ENCODE data around the gene SMURF1. TPM values are rescaled to one million over a fixed set of nuclear protein-coding genes. Genes with fewer than 3 reads are reported as not detected.
A peak's percentile ranks its signal among the peaks of the same experiment; 100 is the strongest.

SMURF1 gene
- total RNA-seq, 6 experiments from 2014 or later, result 17.8 to 23.4 (median 21.3) TPM

DNA sequence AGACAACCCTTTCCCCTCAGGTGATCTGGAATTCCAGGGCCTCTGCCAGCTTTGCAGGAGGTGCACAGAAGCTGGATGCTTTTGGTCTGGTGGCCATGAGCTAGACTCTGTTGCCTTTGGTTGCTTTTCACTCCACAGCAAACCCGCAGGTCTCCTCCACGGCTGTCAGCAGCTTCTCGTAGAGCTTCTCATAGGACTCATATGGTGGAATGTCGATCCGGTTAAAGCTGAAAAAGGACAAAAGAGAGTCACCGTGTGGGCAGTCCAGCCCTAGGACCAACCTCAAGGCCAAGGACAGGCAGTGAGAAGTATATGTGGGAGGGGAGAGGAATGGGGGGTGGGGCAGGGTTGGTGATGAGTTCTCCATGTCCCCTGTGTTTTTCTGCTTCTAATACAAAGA is 113.5 kb downstream of the SMURF1 start:
- Mint-ChIP-seq H3K9me3 (no peaks in the 10 kb centered on the region), H3K4me3 (no peak overlapping the region), H3K36me3 (ENCODE audit: low read depth) (peaks cover 35% of the 10 kb centered on the region), H3K27me3 (ENCODE audit: insufficient read depth) (peaks cover 8% of the 10 kb centered on the region), H3K27ac (peak overlapping the region; percentile 5; the same call in 1 of the 2 replicates), H3K4me1 (ENCODE audit: low read depth) (peaks cover 6% of the 10 kb centered on the region; the same call in 1 of the 2 replicates)
- TF ChIP-seq, protein P1, sequence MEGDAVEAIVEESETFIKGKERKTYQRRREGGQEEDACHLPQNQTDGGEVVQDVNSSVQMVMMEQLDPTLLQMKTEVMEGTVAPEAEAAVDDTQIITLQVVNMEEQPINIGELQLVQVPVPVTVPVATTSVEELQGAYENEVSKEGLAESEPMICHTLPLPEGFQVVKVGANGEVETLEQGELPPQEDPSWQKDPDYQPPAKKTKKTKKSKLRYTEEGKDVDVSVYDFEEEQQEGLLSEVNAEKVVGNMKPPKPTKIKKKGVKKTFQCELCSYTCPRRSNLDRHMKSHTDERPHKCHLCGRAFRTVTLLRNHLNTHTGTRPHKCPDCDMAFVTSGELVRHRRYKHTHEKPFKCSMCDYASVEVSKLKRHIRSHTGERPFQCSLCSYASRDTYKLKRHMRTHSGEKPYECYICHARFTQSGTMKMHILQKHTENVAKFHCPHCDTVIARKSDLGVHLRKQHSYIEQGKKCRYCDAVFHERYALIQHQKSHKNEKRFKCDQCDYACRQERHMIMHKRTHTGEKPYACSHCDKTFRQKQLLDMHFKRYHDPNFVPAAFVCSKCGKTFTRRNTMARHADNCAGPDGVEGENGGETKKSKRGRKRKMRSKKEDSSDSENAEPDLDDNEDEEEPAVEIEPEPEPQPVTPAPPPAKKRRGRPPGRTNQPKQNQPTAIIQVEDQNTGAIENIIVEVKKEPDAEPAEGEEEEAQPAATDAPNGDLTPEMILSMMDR (IDR thresholded peaks at IDR 0.05), result no peak
- DNase-seq, result no peak

DNA sequence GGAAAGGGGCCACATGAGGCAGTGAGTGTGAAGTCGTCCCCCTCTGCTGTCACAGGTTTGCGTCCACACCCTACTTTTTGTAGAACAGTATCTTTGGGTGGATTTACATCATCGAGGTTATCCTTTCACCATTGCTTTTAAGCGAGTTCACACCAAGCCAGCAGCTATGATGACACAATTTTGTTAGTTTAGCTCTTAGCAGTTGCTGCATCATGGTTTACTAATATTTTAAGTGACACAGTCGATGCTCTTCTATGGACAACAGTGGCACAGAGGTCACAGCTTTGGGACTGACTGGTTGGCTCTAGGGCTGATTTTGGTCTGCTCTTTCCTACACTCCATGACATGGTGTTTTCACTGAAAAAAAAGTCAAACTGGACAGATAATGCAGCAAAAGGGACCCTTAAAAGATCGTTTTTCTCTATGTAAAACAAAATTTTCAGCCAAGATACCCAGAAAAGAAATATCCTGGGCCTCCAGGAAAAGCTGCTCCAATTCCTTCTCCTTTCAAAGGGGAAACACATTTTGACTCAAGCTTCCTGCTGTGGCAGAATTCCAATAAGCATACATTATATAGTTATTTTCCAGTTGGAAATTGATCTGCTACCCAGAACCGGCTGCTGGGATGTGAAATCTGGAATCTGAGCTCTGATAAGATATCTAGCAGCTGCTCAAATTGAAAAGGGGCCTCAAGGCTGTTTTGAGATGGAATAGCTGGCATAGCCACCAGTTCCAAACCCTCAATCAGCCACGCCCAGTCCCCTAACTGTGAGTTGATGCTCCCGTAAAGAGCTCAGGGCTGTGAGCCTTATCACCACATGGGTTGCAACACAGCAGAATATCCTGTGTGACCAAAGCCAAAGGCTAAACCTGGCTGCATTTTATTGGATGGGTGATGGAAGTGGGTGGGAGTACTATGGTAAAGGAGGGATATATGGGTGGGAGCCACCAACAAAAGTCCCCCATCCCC is 114.2 kb downstream of the SMURF1 start:
- H3K27me3 Mint-ChIP-seq (ENCODE audit: insufficient read depth), result peaks cover 5% of the 10 kb centered on the region
- H3K4me3 Mint-ChIP-seq, result no peak overlapping the region
- no peak for DNase-seq
- no peaks in the 10 kb centered on the region for H3K9me3 Mint-ChIP-seq
- H3K36me3 Mint-ChIP-seq (ENCODE audit: low read depth), result peaks cover 33% of the 10 kb centered on the region
- H3K4me1 Mint-ChIP-seq (ENCODE audit: low read depth), result peaks cover 9% of the 10 kb centered on the region
- H3K27ac Mint-ChIP-seq, result peak overlapping the region; percentile 53; the same call in 1 of the 2 replicates
- TF ChIP-seq, protein P1 (IDR thresholded peaks at IDR 0.05), result no peak

DNA sequence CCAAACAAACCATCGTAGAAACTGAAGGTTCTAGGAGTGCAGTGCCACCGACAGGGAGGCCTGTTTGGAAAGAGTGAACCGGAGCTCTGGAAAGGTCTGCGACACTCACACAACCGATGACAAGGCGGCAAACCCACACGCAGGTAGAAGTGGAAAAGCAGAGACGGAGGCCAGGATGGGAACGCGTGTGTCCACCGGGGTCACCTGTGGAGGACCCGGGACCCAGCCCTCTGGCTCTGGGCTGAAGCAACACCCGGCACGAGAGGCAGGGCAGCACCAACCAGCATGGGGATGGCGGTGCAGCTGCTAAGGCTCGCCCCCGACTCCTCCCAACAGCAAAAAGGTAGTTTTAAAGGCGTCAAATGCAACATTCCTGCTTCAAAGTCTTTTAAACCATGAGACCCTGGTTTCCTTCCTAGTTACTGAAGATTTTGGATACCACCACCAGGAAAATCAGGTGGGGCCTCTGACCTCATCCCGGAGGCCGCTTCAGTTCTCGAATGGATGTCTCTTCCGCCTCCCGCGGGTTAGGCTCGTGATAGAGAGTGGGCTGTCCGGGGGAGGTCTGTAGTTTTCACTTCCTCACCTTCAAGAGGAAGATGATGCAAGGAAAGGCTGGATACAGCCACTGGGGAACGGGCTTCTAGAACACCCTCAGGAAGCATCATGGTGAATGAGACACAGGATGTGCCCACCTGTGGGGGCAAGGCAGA is 115.5 kb downstream of the SMURF1 start:
- peaks cover 33% of the 10 kb centered on the region for H3K36me3 Mint-ChIP-seq (ENCODE audit: low read depth)
- TF ChIP-seq, protein P1 (IDR thresholded peaks at IDR 0.05), result no peak
- no peak overlapping the region for H3K4me3 Mint-ChIP-seq
- H3K27ac Mint-ChIP-seq, result no peak overlapping the region
- peaks cover 22% of the 10 kb centered on the region for H3K4me1 Mint-ChIP-seq (ENCODE audit: low read depth)
- peaks cover 4% of the 10 kb centered on the region for H3K27me3 Mint-ChIP-seq (ENCODE audit: insufficient read depth)
- no peak for DNase-seq
- no peaks in the 10 kb centered on the region for H3K9me3 Mint-ChIP-seq

DNA sequence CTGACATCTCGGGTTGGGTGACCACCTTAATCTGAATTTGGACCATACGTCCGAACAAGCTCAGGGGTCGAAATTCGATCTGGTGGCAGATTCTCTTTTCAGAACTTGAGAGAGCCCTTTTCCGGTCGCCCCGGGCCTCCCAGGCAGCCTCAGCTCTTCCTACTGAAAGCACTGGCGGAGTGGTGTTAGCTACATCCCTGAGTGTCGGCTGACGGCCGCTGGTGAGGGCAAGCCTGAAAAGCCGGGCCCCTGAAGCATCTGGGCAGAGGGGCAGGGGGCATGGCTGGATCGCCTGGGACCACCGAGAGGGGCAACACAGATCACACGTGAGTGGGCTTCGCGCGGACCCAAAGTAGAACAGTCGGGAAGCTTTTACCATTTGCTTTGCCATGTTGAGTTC is 116.1 kb downstream of the SMURF1 start:
- peaks cover 26% of the 10 kb centered on the region for H3K4me1 Mint-ChIP-seq (ENCODE audit: low read depth)
- no peaks in the 10 kb centered on the region for H3K9me3 Mint-ChIP-seq
- H3K4me3 Mint-ChIP-seq, result no peak overlapping the region
- H3K27ac Mint-ChIP-seq, result no peak overlapping the region
- TF ChIP-seq, protein P1 (IDR thresholded peaks at IDR 0.05), result no peak
- H3K36me3 Mint-ChIP-seq (ENCODE audit: low read depth), result peaks cover 39% of the 10 kb centered on the region
- DNase-seq, result no peak
- peaks cover 4% of the 10 kb centered on the region for H3K27me3 Mint-ChIP-seq (ENCODE audit: insufficient read depth)

DNA sequence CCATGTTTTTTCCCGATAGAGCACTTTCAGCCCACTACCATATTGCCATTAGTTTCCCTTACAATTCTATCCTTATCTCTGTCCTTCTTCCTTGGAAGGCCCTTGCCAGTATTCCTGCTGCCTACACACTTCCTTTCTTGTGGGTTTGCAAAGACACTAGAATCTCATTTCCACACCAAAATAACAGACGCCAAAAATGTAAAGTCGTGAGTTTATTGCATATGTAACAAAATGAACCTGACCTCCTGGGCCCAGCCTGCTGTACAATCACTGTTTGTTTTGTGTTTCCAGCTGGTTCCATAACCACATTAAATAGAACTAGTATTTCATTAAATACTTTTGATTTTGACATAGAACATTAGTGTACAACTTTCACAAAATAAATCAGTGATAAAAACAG is 116.7 kb downstream of the SMURF1 start:
- H3K36me3 Mint-ChIP-seq (ENCODE audit: low read depth), result peaks cover 41% of the 10 kb centered on the region
- no peak for DNase-seq
- H3K27ac Mint-ChIP-seq, result 0 out of 2 replicates have a peak overlapping the region, but pooled peaks have one; percentile 27
- no peak overlapping the region for H3K4me3 Mint-ChIP-seq
- TF ChIP-seq, protein P1 (IDR thresholded peaks at IDR 0.05), result no peak
- no peaks in the 10 kb centered on the region for H3K9me3 Mint-ChIP-seq
- peaks cover 26% of the 10 kb centered on the region for H3K4me1 Mint-ChIP-seq (ENCODE audit: low read depth)
- H3K27me3 Mint-ChIP-seq (ENCODE audit: insufficient read depth), result peaks cover 4% of the 10 kb centered on the region

All from HFFc6 (cell line).